HG02759 (cell line): ENCODE data around the gene CPAMD8.

Experiments used
- ATAC-seq: cut with Tn5 transposase; IDR thresholded peaks from one replicate; pipeline ENCODE4 v1.9.1; 2021; ENCODE audit warnings: mild to moderate bottlenecking, moderate library complexity; ENCODE audit not compliant: unreplicated experiment

The CPAMD8 gene

DNA sequence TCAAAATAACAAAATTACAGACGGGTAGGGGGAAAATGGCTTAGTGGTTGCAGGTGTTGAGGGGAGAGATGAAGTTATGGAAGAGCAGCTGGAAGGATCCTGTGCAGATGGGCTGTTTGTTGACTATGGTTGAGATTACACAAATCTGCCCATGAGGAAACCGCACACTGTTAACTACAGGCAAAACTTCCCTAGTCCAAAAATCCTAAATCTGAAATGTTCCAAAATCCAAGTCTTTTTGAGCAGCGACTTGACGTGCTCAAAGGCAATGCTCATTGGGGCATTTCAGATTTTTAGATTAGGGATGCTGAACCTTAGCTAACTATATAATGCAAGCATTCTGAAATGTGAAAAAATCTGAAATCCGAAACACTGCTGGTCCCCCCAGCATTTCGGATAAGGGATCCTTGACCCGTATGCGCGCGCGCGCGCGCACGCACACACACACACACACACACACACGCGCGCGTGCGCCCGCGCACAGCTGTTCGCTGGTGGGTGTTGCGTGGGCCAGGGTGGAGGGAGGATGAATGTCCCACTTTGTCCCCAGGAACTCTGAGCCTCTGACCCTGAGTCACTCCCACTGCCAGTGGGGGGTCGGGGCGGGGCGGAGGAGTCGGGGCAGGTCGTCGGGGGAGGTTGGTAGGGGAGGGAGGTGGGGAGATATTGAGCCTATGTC, 131.0 kb downstream of the CPAMD8 start:
- ATAC-seq = no peak

DNA sequence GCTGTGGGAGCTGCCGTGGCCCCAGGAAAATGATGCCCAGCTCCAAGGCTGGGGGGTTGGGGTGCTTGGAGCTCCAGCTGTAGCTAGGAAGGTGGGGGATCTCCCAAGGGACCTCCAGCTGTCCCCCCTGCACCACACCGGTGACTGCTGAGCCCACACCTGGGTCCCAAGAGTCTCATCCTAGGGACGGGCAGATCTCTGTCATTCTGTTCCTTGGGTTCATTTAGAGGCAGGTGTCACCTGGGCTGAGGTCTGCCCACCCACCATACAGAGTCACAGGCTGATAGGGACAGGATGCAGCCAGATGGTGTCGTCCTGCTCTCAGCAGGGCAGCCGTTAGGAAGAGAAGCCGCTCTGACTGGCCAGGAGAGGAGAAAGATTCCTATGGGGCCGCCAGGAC, 132.5 kb downstream of the CPAMD8 start:
- ATAC-seq = no peak

- no peak for ATAC-seq
These were observed 133.0 kb downstream of the CPAMD8 start for GRCh38 chr19:16893686-16893989.

GRCh38 chr19:16892868-16893685, 133.5 kb downstream of the CPAMD8 start:
- ATAC-seq = no peak

DNA sequence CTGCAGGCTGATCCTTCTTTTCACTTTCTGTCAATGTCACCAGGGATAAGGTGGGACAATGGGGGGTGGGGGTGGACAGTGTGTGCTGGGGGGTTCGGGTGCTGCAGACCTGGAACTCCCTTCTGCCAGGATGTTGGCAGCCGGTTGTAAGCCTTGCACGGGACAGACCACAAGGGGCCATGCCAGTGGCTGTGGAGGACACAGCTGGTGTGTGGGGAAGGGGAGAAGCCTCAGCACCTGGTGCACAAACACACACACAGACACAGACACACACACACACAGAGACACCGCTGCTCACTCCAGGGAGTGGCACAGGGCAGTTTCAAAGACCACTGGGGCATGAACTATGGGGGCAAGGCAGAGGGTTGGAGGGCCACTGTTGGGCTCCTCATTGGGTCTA, 134.2 kb downstream of the CPAMD8 start:
- ATAC-seq = no peak

DNA sequence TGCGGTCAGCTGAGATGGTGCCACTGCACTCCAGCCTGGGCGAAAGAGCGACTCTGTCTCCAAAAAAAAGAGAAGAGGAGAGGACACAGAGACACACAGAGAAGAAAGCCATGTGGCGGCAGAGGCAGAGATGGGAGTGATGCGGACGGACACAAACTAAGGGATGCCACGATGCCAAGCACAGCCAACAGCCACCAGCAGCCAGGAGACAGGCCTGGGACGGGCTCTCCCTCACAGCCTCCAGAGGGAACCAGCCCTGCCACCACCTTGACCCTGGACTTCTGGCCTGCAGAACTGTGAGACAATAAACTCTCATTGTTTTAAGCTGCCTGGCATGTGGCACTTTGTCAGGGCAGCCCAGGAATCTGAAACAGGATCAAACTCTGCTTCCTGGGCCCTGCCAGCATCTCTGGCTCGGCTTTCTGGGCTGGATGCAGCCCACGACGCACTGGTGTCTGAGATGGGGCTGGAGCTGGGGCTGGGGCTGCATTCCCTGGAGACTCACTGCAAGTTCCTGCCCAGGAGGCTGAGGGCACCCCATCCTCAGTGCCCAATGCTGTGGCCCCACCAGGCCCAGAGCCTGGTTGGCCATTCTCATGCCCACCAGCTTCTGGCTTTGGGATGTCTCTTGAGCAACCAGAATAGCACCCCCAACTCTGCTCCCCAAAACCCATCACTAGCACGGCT, 134.8 kb downstream of the CPAMD8 start:
- no peak for ATAC-seq

DNA sequence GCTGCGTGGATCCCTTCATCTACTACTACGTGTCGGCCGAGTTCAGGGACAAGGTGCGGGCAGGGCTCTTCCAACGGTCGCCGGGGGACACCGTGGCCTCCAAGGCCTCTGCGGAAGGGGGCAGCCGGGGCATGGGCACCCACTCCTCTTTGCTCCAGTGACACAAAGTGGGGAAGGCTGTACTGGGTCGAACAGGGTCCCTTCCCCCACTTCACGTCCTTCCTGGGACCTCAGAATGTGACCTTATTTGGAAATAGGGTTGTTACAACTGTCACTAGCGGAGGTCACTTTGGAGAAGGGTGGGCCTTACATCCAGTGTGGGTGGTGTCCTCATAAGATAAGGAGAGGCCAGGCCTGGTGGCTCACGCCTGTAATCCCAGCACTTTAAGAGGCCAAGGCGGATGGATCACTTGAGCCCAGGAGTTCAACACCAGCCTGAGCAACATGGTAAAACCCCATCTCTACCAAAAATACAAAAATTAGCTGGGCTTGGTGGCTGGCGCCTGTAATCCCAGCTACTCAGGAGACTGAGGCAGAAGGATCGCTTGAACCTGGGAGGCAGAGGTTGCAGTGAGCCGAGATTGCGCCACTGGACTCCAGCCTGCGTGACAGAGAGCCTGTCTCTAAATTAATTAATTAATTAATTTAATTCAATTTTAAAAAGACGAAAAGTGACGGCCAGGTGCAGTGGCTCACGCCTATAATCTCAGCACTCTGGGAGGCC, 136.0 kb downstream of the CPAMD8 start:
- no peak for ATAC-seq

DNA sequence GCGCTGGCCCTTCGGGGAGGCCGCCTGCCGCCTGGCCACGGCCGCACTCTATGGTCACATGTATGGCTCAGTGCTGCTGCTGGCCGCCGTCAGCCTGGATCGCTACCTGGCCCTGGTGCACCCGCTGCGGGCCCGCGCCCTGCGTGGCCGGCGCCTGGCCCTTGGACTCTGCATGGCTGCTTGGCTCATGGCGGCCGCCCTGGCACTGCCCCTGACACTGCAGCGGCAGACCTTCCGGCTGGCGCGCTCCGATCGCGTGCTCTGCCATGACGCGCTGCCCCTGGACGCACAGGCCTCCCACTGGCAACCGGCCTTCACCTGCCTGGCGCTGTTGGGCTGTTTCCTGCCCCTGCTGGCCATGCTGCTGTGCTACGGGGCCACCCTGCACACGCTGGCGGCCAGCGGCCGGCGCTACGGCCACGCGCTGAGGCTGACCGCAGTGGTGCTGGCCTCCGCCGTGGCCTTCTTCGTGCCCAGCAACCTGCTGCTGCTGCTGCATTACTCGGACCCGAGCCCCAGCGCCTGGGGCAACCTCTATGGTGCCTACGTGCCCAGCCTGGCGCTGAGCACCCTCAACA, 136.6 kb downstream of the CPAMD8 start:
- no peak for ATAC-seq

DNA sequence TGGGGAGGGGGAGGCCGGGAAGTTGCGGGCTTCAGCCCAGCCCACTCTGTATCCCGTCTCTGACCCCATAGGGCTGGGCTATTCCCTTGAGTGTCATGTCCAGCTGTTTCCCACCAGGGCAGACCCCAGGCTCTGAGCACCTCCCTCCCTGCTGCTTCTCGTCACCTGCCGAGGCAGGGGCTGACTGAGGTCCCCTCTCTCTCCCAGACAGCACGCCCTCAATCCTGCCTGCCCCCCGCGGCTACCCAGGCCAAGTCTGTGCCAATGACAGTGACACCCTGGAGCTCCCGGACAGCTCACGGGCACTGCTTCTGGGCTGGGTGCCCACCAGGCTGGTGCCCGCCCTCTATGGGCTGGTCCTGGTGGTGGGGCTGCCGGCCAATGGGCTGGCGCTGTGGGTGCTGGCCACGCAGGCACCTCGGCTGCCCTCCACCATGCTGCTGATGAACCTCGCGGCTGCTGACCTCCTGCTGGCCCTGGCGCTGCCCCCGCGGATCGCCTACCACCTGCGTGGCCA, 137.2 kb downstream of the CPAMD8 start:
- no peak for ATAC-seq

DNA sequence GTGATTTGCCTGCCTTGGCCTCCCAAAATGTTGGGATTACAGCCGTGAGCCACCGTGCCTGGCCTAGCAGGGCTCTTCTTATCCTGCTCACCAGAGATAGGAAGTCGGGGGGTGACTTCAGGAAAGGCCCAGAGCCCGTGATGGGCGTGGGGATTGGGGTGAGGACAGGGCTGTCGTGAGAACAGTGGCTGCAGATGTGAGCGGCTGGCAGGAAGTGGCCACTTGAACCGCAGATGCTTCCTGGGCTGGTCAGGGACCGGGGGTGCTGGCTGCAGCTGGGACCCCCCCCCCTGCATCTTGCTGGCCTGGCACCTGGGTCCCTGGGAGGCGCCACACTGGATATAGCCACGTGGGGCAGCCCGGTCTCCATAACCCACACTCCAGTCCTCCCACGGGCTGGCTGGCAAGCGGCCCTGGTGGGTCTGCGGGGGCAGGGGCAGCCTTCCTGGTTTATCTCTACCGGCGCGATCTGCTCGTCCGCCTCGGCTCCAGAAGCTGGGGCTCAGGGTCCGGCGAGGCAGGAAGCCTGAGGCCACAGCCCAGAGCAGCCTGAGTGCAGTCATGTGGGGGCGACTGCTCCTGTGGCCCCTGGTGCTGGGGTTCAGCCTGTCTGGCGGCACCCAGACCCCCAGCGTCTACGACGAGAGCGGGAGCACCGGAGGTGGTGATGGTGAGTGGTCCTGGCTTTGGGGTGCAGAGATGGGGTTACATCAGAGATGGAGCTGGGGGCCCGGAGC, 137.8 kb downstream of the CPAMD8 start, which contains the start of gene F2RL3:
F2RL3 (plus strand) TSS at position 371 of the 737 bp plus-strand sequence; CDS start at position 562, 191 bp downstream.
- peak; percentile 53 for ATAC-seq

DNA sequence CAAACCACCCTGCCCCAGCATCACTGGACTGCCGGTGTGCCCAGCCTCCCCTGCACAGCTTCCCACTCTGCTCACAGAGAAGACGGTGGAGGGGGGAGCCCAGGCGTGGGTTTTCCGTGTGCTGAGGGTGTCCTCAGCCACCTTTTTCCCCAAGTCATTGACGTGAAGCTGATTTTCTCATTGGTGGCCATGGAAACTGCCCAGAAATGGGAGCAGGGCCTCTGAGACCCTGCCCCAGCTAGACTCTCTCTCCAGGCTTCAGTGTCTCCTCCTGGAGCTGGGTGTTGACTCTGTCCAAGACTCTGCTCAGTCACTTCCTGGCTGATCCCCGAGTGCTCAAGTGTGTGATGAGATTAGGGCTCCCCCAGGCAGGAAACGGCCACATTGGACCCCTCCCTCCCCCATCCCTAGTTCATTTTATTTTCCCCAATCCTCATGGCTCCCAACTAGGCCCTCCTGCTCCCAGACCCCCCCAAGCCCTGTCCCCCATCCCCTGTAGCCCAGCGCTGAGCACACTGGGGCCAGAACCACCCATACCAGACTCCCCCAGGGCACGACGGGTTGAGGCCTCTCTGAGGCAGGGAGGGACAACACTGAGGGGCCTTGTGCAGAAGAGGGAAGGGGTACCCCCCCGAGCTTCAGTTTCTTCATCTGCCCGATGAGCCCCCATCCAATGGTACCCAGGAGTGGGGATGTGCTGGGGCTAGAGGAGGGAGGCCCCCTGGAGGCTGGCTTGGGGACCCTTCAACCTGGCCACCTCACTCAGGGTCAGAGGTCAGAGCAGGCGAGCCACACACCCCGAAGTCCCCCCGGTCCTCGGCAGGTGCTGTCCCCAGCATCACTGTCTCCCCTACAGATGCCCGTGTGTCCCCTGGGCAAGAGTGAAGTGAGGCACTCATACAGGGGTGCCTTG, 139.0 kb downstream of the CPAMD8 start:
- ATAC-seq = no peak

GRCh38 chr19:16886305-16886880, 140.2 kb downstream of the CPAMD8 start:
- ATAC-seq = no peak

GRCh38 chr19:16885166-16885565, 141.4 kb downstream of the CPAMD8 start:
- no peak for ATAC-seq

DNA sequence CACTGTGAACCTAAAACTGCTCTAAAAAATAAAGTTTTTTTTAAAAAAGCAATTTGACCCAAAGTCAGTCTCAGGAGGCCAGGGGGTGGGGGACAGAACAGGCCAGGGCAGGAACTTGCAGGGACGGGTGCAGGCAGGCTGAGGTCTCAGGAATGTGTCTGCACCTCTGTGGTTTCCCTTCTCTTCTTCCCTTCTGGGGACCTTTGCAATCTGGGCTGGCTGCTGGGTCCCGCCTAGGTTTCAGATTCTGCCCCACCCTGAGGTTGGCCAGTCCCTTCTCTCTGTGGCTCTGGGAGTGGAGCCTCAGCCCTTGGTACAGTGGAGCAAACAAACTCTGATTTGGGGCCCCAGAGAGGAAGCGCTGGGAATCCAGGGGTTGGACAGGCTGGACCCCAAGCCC, 143.1 kb downstream of the CPAMD8 start:
- ATAC-seq = no peak

DNA sequence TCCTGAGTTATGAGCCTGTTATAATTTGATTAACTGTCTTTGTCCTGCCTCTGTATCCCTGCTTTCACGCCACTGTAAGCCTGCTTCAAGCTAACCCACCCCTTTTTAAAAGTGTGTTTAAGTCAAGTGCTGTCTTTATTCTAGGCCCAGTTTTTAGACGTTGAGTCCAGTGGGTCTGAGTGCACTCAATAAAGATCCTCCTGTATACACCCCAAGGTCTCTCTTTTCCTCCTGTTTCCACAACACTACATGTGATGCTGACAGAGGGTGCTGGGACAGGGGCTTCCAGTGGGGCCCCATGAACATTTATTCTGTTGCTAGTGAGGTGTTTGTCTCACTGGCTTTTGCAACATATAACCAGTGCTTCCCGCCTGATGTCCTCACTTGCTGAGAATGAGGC, 144.5 kb downstream of the CPAMD8 start:
- no peak for ATAC-seq

DNA sequence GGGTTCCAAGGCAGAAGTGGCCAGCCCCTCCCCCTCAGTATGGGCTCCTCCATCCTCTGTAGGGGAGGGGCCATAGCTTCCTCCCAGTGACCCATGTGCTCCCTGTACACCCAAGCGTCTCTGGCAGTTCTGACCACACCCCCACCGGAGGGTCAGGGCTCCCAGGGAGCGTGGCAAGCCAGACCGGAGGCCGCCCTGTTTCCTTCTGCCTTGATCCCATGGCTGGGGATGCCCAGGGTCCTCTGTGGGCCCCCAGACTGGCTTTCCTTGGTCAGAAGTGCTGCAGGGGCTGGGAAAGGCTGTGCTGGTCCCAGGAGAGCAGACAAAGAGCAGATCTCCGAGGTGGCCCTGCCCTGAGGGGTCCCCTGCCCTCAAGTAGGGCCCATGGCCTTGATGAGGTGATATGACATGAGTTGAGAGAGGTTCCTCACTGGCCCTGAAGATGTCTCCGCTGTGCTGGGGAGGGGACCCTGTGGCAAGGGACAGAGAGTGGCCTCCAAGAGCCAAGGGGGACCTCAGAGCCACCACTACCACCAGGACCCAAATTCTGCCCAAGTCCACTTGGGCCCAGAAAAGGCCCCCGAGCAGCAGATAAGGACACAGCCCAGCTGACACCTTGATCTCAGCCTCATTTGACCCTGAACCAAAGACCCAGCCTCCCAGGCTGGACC, 145.6 kb downstream of the CPAMD8 start:
- no peak for ATAC-seq

DNA sequence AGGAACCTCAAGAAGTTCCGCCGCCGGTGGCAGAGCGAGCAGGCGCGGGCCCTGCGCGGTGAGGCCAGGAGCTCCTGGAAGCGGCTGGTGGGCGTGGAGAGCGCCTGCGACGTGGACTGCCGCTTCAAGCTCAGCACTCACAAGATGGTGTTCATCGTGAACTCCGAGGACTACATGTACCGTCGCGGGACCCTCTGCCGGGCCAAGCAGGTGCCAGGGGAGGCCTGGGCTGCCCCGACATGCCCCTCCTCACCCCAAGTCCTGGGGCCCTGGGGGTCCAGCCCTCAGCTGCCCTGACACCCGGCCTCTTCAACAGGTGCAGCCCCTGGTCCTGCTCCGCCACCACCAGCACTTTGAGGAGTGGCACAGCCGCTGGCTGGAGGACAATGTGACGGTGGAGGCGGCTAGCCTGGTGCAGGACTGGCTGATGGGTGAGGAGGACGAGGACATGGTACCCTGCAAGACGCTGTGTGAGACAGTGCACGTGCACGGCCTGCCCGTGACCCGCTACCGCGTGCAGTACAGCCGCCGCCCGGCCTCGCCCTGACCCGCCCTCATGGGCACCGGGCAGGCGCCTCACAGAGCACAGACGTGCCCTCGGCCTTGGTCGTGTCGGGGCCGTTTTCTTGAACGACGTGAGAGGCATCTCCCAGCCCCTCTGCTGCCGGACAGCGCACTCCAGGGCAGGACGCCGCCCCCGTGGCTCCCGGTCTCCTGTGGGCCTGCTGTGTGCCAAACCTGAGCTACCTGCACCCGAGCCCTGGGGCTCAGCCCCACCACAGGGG, 148.2 kb downstream of the CPAMD8 start:
- no peak for ATAC-seq
